ENCODE measurements around the gene SLC30A10.

- TF ChIP-seq CTCF (IDR thresholded peaks at IDR 0.05) (no peak), POLR2A (IDR thresholded peaks at IDR 0.05) (no peak), POLR2AphosphoS5 (IDR thresholded peaks at IDR 0.05; ENCODE audit: insufficient read depth in 1 of 2, low read depth in 1 of 2) (no peak)
Measured at GRCh38 chr1:219959540-219960203, 31.3 kb upstream of the SLC30A10 start.
